H1 (cell line): Measurements from ENCODE around the gene GOSR1. TPM values are rescaled to one million over a fixed set of nuclear protein-coding genes. Genes with fewer than 3 reads are reported as not detected.

ENCODE experiments used
- CTCF ChIA-PET: fragments of 300-600 bp; sonication (Branson Sonifier 250); formaldehyde crosslinking; loops from one replicate; lab custom pipeline; 2021; ENCODE audit not compliant: partially characterized antibody; lab: Charles Lee
- POLR2A ChIA-PET: fragments of 300-600 bp; sonication (Branson Sonifier 250); formaldehyde crosslinking; loops from one replicate; lab custom pipeline; 2021; ENCODE audit warnings: inconsistent platforms; ENCODE audit not compliant: partially characterized antibody; lab: Charles Lee
- DNase-seq, 2 experiments: peaks; one replicate each; pipeline versions ENCODE4 v3.0.0 to v3.0.0-alpha.2; 2010 to 2022; ENCODE audit warnings: low spot score in 2 of 2, low read depth in 1 of 2, mixed read lengths in 1 of 2
- FAIRE-seq: peaks from 2 replicates; lab custom pipeline; 2011; peaks lifted over from hg19 to GRCh38; lab: Jason Lieb, UNC
- H2AFZ ChIP-seq: 2 replicates; pipeline ENCODE4 v1.8.1; 2012; ENCODE audit warnings: low read length, inconsistent platforms
- H2AK5ac ChIP-seq: 2 replicates; pipeline ENCODE4 v1.6.1; 2013; ENCODE audit warnings: low read depth, low read length
- H2BK120ac ChIP-seq: replicated peaks from 2 replicates; pipeline ENCODE3; 2013; ENCODE audit warnings: low read depth, low read length, inconsistent platforms
- H2BK12ac ChIP-seq: 2 replicates; pipeline ENCODE4 v1.6.1; 2013; ENCODE audit warnings: low read depth, low read length
- H2BK15ac ChIP-seq: 2 replicates; pipeline ENCODE4 v1.6.1; 2013; ENCODE audit warnings: low read length
- H2BK20ac ChIP-seq: 2 replicates; pipeline ENCODE4 v1.6.1; 2013; ENCODE audit warnings: low read length
- H2BK5ac ChIP-seq: 2 replicates; pipeline ENCODE4 v1.6.1; 2013; ENCODE audit warnings: low read depth, low read length
- H3K14ac ChIP-seq: 2 replicates; pipeline ENCODE4 v1.6.1; 2013; ENCODE audit warnings: inconsistent platforms; ENCODE audit not compliant: insufficient read length
- H3K18ac ChIP-seq: 2 replicates; pipeline ENCODE4 v1.6.1; 2013; ENCODE audit warnings: low read length; ENCODE audit errors: extremely low read depth
- H3K23ac ChIP-seq: 2 replicates; pipeline ENCODE4 v1.6.1; 2013; ENCODE audit warnings: inconsistent platforms; ENCODE audit not compliant: insufficient read length
- H3K23me2 ChIP-seq: 2 replicates; pipeline ENCODE4 v1.6.1; 2013; ENCODE audit warnings: low read depth, low read length
- H3K27ac ChIP-seq: 2 replicates; pipeline ENCODE4 v1.6.1; 2011; ENCODE audit warnings: low read depth, low read length, inconsistent platforms
- H3K27me3 ChIP-seq, 4 experiments: replicated peaks in 1 of 4; 1 replicate in 1 of 4; 2 replicates in 3 of 4; pipeline versions ENCODE4 v1.6.1 to v1.8.1; 2011 to 2013; ENCODE audit warnings: low read length in 3 of 4, mild to moderate bottlenecking in 3 of 4, inconsistent platforms in 2 of 4, mixed read lengths in 2 of 4, moderate library complexity in 1 of 4; ENCODE audit not compliant: control insufficient read depth in 3 of 4, insufficient read depth in 3 of 4; ENCODE audit errors: extremely low read depth in 1 of 4
- H3K36me3 ChIP-seq, 4 experiments: 2 replicates each; pipeline versions ENCODE4 v1.6.1 to v1.8.1; 2011 to 2013; ENCODE audit warnings: mild to moderate bottlenecking in 4 of 4, low read length in 3 of 4, moderate library complexity in 2 of 4, control low read depth in 1 of 4, inconsistent platforms in 1 of 4; ENCODE audit not compliant: insufficient read depth in 4 of 4, control insufficient read depth in 2 of 4
- H3K4ac ChIP-seq: replicated peaks from 2 replicates; pipeline ENCODE3; 2013; ENCODE audit warnings: low read length, low read depth, mixed read lengths, inconsistent platforms; ENCODE audit not compliant: insufficient read length
- H3K4me1 ChIP-seq, 4 experiments: replicated peaks in 1 of 4; 1 replicate in 1 of 4; 2 replicates in 3 of 4; pipeline versions ENCODE4 v1.6.1 to v1.8.1; 2011 to 2013; ENCODE audit warnings: low read length in 3 of 4, inconsistent platforms in 2 of 4, mixed read lengths in 1 of 4; ENCODE audit not compliant: insufficient read depth in 4 of 4, control insufficient read depth in 3 of 4
- H3K4me2 ChIP-seq, 2 experiments: 2 replicates each; pipeline versions ENCODE4 v1.6.1 to v1.8.1; 2011 to 2013; ENCODE audit warnings: low read depth in 2 of 2, low read length in 2 of 2, control low read depth in 1 of 2, inconsistent platforms in 1 of 2, mild to moderate bottlenecking in 1 of 2; ENCODE audit not compliant: insufficient read depth in 1 of 2
- H3K4me3 ChIP-seq, 4 experiments: fragments of 200-600, 300-600 bp in 1 of 4; sonication (generic), shearing (Covaris generic), sonication (Bioruptor Twin) in 1 of 4; 2 replicates each; pipeline versions ENCODE4 v1.5.1 to v1.8.1; 2011 to 2016; ENCODE audit warnings: low read length in 4 of 4, low read depth in 3 of 4, control low read depth in 2 of 4, inconsistent platforms in 2 of 4, mild to moderate bottlenecking in 2 of 4, mixed read lengths in 1 of 4, moderate library complexity in 1 of 4; ENCODE audit not compliant: insufficient read depth in 2 of 4; ENCODE audit errors: extremely low read depth in 1 of 4
- H3K56ac ChIP-seq: replicated peaks from 2 replicates; pipeline ENCODE3; 2013; ENCODE audit warnings: low read depth, mild to moderate bottlenecking, mixed read lengths, low read length, inconsistent platforms; ENCODE audit not compliant: insufficient read length
- H3K79me1 ChIP-seq: 2 replicates; pipeline ENCODE4 v1.6.1; 2013; ENCODE audit warnings: low read depth, low read length, control low read depth
- H3K79me2 ChIP-seq, 2 experiments: 2 replicates each; pipeline versions ENCODE4 v1.6.1 to v1.8.1; 2012 to 2013; ENCODE audit warnings: low read length in 2 of 2, mild to moderate bottlenecking in 2 of 2, inconsistent platforms in 1 of 2; ENCODE audit not compliant: insufficient read depth in 2 of 2, control insufficient read depth in 1 of 2
- H3K9ac ChIP-seq, 4 experiments: replicated peaks in 1 of 4; 1 replicate in 1 of 4; 2 replicates in 3 of 4; pipeline versions ENCODE4 v1.6.1 to v1.8.1; 2011 to 2013; ENCODE audit warnings: low read depth in 3 of 4, low read length in 3 of 4, control low read depth in 2 of 4, mild to moderate bottlenecking in 2 of 4, moderate library complexity in 2 of 4, inconsistent platforms in 1 of 4; ENCODE audit errors: extremely low read depth in 1 of 4
- H3K9me3 ChIP-seq, 2 experiments: 2 replicates each; pipeline versions ENCODE4 v1.6.1 to v1.8.1; 2012 to 2013; ENCODE audit warnings: mild to moderate bottlenecking in 2 of 2, moderate library complexity in 2 of 2, control low read depth in 1 of 2, inconsistent platforms in 1 of 2, low read depth in 1 of 2, low read length in 1 of 2, mixed read lengths in 1 of 2; ENCODE audit not compliant: insufficient read depth in 2 of 2
- H4K20me1 ChIP-seq, 2 experiments: replicated peaks in 1 of 2; 2 replicates each; pipeline versions ENCODE3 to v1.8.1; 2011 to 2013; ENCODE audit warnings: inconsistent platforms in 2 of 2, low read length in 2 of 2, mild to moderate bottlenecking in 1 of 2; ENCODE audit not compliant: insufficient read depth in 2 of 2, control insufficient read depth in 1 of 2
- H4K5ac ChIP-seq: 2 replicates; pipeline ENCODE4 v1.6.1; 2013; ENCODE audit warnings: low read length, low read depth, mixed read lengths, inconsistent platforms; ENCODE audit not compliant: insufficient read length
- H4K8ac ChIP-seq: 2 replicates; pipeline ENCODE4 v1.8.0; 2013; ENCODE audit warnings: mild to moderate bottlenecking, moderate library complexity, low read length, inconsistent platforms; ENCODE audit not compliant: insufficient read depth; ENCODE audit errors: extremely low read depth
- H4K91ac ChIP-seq: replicated peaks from 2 replicates; pipeline ENCODE3; 2013; ENCODE audit warnings: low read length, mixed read lengths, inconsistent platforms; ENCODE audit not compliant: insufficient read length
- CHD2 ChIP-seq: IDR thresholded peaks from 2 replicates; pipeline ENCODE4 v1.6.1; 2012; ENCODE audit warnings: low read length, improper control_type of control experiment
- PHF8 ChIP-seq: fragments of 200-600 bp; sonication (generic); conservative IDR thresholded peaks from 2 replicates; pipeline ENCODE4 v1.7.1; 2012; ENCODE audit warnings: low read depth, mild to moderate bottlenecking, inconsistent platforms, low read length, moderate library complexity
- POU5F1 ChIP-seq: IDR thresholded peaks from 2 replicates; pipeline ENCODE4 v1.6.1; 2011; ENCODE audit warnings: low read depth, mild to moderate bottlenecking, low read length, moderate library complexity
- SIN3A ChIP-seq, 2 experiments: IDR thresholded peaks in 1 of 2; conservative IDR thresholded peaks in 1 of 2; 2 replicates each; pipeline ENCODE4 v1.6.1; 2011 to 2012; ENCODE audit warnings: low read length in 2 of 2, improper control_type of control experiment in 1 of 2, low read depth in 1 of 2, mild to moderate bottlenecking in 1 of 2
- SIRT6 ChIP-seq: IDR thresholded peaks from one replicate; pipeline ENCODE4 v1.7.1; 2012; ENCODE audit warnings: low read length, inconsistent platforms
- ZNF274 ChIP-seq: IDR thresholded peaks from 2 replicates; pipeline ENCODE4 v1.7.0; 2012; ENCODE audit warnings: low read length, borderline replicate concordance; ENCODE audit errors: extremely low read depth
- WGBS, 2 experiments: shearing (Covaris generic) in 1 of 2; methylation state at CpG; one replicate each; pipeline versions ENCODE4 v1.1.6 to v1.1.7; 2013 to 2015; ENCODE audit warnings: low lambda C conversion rate in 2 of 2, mixed read lengths in 2 of 2, inconsistent platforms in 1 of 2, low coverage in 1 of 2, missing lambda C conversion rate in 1 of 2; ENCODE audit not compliant: insufficient replicate concordance in 2 of 2, insufficient coverage in 1 of 2, insufficient read length in 1 of 2; ENCODE audit errors: extremely low coverage in 1 of 2, missing lambda C conversion rate in 1 of 2; 5-methylcytosine and 5-hydroxymethylcytosine counted together
- polyA plus RNA-seq, 7 experiments: library from polyadenylated mRNA; depleted of rRNA in 3 of 7; stranded (reverse) in 5 of 7; unstranded in 2 of 7; fragments of >200 nt in 5 of 7; fragments of 200-250 nt in 2 of 7; gene quantifications; 1 replicate in 5 of 7; 2 replicates in 1 of 7; 4 replicates in 1 of 7; pipeline versions ENCODE4 v1.2.1 to v1.2.3, GENCODE V29; 2011 to 2013; ENCODE audit warnings: missing spikeins in 2 of 7, mixed read lengths in 2 of 7
- total RNA-seq: library from RNA; stranded (reverse); fragmentation: NEBNext Ultra II Directional; extraction: Animal tissue kit (Norgen Biotek cat#: 25700); gene quantifications from 2 replicates; pipeline ENCODE4 v1.2.1, GENCODE V29; 2021

GOSR1 gene
- total and polyA plus RNA-seq, 2 of the 8 experiments (the other 6 are each of a cell fraction or from before 2014, with no cell fraction given), result 9.2 to 43.3 TPM

- no peak for FAIRE-seq
- Histone ChIP-seq H3K4me1 (peaks cover 0 to 7% (median 2%) of the 10 kb centered on the region in 4 experiments; a peak in 3 of 7 replicates), H3K4ac (no peak overlapping the region), H2BK5ac (no peak overlapping the region), H3K23ac (no peak overlapping the region), H3K27ac (no peak overlapping the region), H3K79me2 (no peaks in the 10 kb centered on the region), H2BK15ac (no peak overlapping the region), H3K9me3 (no peaks in the 10 kb centered on the region), H3K9ac (no peak overlapping the region), H3K4me3 (no peak overlapping the region), H4K8ac (no peak overlapping the region), H3K56ac (no peak overlapping the region), H3K36me3 (no peaks in the 10 kb centered on the region), H3K79me1 (no peaks in the 10 kb centered on the region), H3K27me3 (no peaks in the 10 kb centered on the region), H4K20me1 (no peaks in the 10 kb centered on the region), H4K5ac (no peak overlapping the region), H3K18ac (no peak overlapping the region; the same call in 1 of the 2 replicates), H3K23me2 (no peaks in the 10 kb centered on the region), H3K4me2 (no peak overlapping the region), H2BK120ac (no peak overlapping the region), H4K91ac (no peak overlapping the region), H3K14ac (no peak overlapping the region), H2BK20ac (no peak overlapping the region), H2AFZ (no peak overlapping the region), H2AK5ac (no peak overlapping the region), H2BK12ac (no peak overlapping the region)
- no peak for TF ChIP-seq ZNF274
- TF ChIP-seq POU5F1, result no peak
- no peak for TF ChIP-seq SIN3A (conservative IDR thresholded peaks at IDR 0.05 in 1 of 2, IDR thresholded peaks at IDR 0.05 in 1 of 2; ENCODE audit: low read depth in 1 of 2, low read length in 2 of 2)
- TF ChIP-seq SIRT6, result no peak
- TF ChIP-seq PHF8, result no peak
- no peak for TF ChIP-seq CHD2
- ChIA-PET POLR2A (no interaction called here), CTCF (interaction anchor here (1.4 kb wide), 1 partner anchor 22 kb away, joined by 4 read pairs; no protein-coding TSS in a partner anchor)
- 91% methylated on average over 30 of the region's 30 CpGs; no CpG with 5 or more reads in 1 of the 2 experiments for WGBS, 2 experiments
- DNase-seq, result no peak
Measured at GRCh38 chr17:30576326-30576861, 99.2 kb downstream of the GOSR1 start.
